ENCODE data around the gene HNRNPH3.
A peak's percentile ranks its signal among the peaks of the same experiment; 100 is the strongest.

HNRNPH3 gene

DNA sequence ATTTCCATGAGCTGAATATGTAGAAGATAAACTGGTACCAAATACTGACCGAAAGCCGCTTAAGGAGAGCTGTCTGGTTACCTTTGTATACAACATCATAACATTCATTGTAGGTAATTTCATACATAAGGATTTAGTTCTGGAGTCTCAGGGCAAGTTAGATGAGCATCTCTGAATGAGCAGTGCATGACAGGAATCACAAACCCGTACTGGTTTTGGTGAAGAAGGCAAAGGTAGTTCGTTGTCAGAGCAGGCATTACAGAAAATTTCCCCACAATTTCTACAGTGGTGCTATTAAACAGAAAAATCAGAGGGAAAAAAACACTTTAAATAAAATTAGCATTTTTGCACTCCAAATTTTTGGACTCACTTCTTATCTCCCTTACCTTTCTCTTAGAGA is 13.8 kb downstream of the HNRNPH3 start:
- no peaks in the 10 kb centered on the region for H3K27me3 Mint-ChIP-seq
- DNase-seq, result no peak
- no peak for ATAC-seq
- no peaks in the 10 kb centered on the region for H3K9me3 Mint-ChIP-seq
- peak overlapping the region in 1 of 2 donors; percentile 16 for H3K27ac Mint-ChIP-seq
- no peak overlapping the region for H3K4me3 Mint-ChIP-seq
- H3K4me1 Mint-ChIP-seq, result peaks cover 23% of the 10 kb centered on the region

DNA sequence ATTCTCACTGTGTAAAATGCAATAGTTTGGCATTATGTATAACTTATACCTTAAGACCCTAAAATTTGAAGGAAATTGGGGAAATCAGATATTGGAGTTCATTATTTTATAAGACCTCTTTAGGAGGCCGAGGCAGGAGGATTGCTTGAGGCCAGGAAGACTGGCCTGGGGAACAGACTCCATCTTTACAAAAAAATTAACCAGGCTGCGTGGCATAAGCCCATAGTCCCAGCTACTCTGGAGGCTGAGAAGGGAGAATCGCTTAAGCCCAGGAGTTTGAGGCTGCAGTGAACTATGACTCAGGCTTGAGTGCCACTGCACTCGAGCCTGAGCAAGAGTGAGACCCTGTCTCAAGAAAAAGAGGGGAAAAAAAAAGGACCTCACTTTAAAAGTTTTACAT is 14.9 kb downstream of the HNRNPH3 start:
- H3K4me3 Mint-ChIP-seq, result no peak overlapping the region
- H3K27ac Mint-ChIP-seq, result peak overlapping the region in 1 of 2 donors; percentile 86
- ATAC-seq (no peak), DNase-seq (no peak)
- H3K4me1 Mint-ChIP-seq, result peaks cover 14% of the 10 kb centered on the region
- no peaks in the 10 kb centered on the region for H3K9me3 Mint-ChIP-seq
- H3K27me3 Mint-ChIP-seq, result no peaks in the 10 kb centered on the region

DNA sequence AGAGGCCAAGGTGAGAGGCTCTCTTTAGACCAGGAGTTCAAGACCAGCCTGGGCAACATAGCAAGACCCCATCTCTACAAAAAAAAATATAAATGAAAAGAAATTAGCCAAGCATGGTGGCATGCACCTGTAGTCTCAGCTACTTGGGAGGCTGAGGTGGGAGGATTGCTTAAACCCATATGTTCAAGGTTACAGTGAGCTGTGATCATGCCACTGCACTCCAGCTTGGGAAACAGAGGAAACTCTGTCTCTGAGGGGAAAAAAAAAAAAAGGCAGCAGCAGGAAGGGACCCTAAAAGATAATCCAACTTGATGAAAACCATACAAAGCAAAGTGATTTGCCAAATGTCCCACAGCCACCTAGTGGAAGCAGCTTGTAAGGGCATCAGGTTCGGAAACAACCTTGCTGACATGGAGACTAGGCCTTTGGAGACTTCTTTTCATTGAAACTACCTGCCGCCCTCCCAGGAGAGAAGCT is 16.4 kb downstream of the HNRNPH3 start:
- peak; percentile 32 to 51 for DNase-seq
- Mint-ChIP-seq H3K27ac (peak overlapping the region in 1 of 2 donors; percentile 48), H3K4me1 (peaks cover 11% of the 10 kb centered on the region), H3K27me3 (no peaks in the 10 kb centered on the region), H3K4me3 (no peak overlapping the region), H3K9me3 (no peaks in the 10 kb centered on the region)
- ATAC-seq, result peak; percentile 76

DNA sequence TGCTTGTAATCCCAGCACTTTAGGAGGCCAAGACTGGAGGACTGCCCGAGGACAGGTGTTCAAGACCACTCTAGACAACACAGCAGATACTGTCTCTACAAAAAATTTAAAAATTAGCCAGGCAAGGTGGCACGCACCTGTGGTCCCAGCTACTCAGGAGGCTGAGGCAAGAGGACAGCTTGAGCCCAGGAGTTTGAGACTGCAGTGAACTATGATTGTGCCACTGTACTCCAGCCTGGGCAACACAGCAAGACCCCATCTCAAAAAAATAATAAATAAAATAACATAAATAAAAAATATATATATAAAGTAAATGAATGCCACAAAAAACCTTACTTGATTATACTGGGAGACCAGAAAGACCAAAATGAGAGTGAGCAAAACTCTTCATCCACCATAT is 21.7 kb downstream of the HNRNPH3 start:
- no peaks in the 10 kb centered on the region for H3K9me3 Mint-ChIP-seq
- H3K4me1 Mint-ChIP-seq, result no peaks in the 10 kb centered on the region
- no peaks in the 10 kb centered on the region for H3K27me3 Mint-ChIP-seq
- ATAC-seq (no peak), DNase-seq (no peak)
- no peak overlapping the region for H3K27ac Mint-ChIP-seq
- H3K4me3 Mint-ChIP-seq, result no peak overlapping the region

DNA sequence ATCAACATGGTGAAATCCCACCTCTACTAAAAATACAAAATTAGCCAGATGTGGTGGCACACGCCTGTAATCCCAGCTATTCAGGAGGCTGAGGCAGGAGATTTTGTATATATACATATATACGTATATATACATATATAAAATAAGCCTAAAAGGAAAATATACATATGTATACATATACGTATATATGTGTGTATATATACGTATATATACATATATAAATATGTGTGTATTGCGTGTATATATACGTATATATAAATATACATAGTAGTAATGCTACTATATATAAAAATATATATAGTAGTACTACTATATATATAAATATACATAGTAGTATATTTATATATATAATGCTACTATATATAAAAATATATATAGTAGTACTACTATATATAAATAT is 27.3 kb downstream of the HNRNPH3 start:
- Mint-ChIP-seq H3K27me3 (no peaks in the 10 kb centered on the region), H3K27ac (no peak overlapping the region), H3K9me3 (no peaks in the 10 kb centered on the region), H3K4me1 (no peaks in the 10 kb centered on the region), H3K4me3 (no peak overlapping the region)
- DNase-seq (no peak), ATAC-seq (no peak)

DNA sequence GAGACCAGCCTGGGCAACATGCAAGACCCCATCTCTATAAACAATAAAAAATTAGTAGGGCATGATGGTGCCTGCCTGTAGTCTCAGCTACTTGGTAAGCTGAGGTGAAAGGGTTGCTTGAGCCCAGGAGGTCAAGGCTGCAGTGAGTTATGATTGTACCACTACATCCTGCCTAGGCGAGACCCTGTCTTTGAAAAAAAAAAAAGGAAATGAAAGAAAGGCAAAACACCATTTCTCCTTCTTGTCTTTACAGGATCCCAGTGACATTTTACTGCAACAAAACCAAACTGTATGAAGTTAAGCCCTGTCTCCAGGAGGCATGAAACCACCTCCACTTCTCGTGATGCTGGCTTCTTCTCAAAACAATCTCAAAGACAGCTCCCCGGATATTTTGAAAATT is 30.7 kb downstream of the HNRNPH3 start:
- Mint-ChIP-seq H3K4me3 (no peak overlapping the region), H3K4me1 (peaks cover 5% of the 10 kb centered on the region), H3K27me3 (no peaks in the 10 kb centered on the region), H3K9me3 (no peaks in the 10 kb centered on the region), H3K27ac (no peak overlapping the region)
- ATAC-seq (no peak), DNase-seq (no peak)

DNA sequence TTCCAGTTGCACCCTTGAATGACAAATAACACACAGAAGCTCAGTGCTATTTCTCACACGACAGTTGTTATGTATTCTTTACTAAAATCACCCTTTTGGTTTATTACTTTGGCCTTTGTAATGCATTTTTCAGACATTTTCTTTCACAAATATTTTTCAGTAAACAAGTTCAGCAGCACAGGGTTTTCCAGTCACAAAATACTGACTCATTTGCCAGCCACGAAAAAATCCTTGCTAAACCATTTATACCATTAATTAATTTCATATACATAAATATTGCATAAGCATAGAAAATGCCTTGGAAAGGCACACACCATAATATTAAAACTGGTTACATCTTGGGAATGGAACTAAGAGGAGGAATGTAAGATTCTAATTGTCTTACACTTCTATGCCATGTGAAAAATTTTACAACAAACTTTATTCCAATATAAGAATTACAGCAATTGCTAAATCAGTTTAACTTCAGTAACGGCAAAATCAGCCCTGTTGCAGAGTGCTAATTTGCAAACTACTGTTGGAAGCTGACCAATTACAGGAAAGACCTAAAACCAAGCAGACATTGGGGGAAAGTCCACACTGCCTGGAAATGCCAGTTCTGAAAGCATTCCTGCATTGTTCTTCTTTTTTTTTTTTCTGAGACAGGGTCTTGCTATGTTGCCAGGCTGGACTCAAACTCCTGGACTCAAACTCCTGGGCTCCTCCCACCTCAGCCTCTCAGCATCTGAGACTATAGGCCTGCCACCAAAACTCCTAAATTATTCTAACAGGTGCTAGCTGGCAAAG is 32.4 kb downstream of the HNRNPH3 start:
- Mint-ChIP-seq H3K4me1 (peaks cover 5% of the 10 kb centered on the region), H3K4me3 (no peak overlapping the region), H3K27me3 (no peaks in the 10 kb centered on the region), H3K27ac (no peak overlapping the region), H3K9me3 (no peaks in the 10 kb centered on the region)
- ATAC-seq, result no peak
- DNase-seq, result no peak

DNA sequence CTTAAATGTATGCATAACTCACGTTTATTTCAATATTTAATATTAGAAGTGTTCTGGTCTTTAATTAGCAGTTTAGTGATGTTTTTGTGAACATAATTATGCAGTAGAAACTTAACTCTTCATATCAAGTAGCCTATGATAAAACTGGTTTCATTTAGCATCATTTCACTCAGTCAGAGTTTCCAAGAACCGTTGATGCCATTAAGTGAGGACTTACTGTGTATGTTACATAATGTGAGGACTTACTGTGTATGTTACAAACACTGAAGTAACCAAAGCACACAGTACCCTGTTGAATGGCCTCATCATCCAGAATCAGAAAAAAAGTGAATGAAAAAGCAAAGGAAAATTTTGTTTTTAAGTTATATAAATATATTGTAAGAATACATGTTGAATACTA is 33.7 kb downstream of the HNRNPH3 start:
- ATAC-seq, result no peak
- Mint-ChIP-seq H3K27me3 (no peaks in the 10 kb centered on the region), H3K9me3 (peaks cover 0 to 5% of the 10 kb centered on the region in 2 donors), H3K4me1 (peaks cover 5% of the 10 kb centered on the region), H3K4me3 (no peak overlapping the region), H3K27ac (no peak overlapping the region)
- DNase-seq, result no peak

DNA sequence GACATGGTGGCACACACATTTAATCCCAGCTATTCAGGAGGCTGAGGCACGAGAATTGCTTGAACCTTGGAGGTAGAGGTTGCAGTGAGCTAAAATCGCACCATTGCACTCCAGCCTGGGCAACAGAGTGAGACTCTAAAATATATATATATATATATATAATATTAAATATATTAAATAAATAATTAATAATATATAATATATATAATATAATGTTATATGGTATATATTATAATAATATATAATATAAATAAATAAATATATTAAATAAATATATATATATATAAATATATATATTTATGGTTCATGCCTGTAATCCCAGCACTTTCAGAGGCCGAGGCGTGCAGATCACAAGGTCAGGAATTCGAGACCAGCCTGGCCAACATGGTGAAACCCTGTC is 34.7 kb downstream of the HNRNPH3 start:
- Mint-ChIP-seq H3K27ac (no peak overlapping the region), H3K4me3 (no peak overlapping the region), H3K4me1 (peaks cover 5% of the 10 kb centered on the region), H3K9me3 (peaks cover 0 to 7% of the 10 kb centered on the region in 2 donors), H3K27me3 (no peaks in the 10 kb centered on the region)
- DNase-seq, result no peak
- no peak for ATAC-seq

DNA sequence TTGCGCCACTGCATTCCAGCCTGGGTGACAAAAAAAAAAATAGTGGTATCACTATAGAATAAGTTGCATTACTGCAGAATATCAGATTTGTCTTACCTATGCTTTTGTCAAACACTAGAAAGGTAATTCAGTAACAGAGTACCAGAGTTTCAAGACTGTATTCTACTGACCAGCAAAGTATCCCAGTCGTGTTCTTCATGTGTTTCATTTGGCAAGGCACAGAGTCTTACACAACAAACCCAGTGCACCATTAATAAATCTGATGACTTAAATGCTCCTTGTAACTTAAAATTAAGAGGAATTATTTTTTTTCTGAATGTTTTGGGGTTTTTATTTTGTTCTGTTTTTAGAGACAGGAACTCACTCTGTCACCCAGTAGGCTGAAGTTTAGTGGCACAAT is 35.3 kb downstream of the HNRNPH3 start:
- no peak overlapping the region for H3K27ac Mint-ChIP-seq
- no peak for DNase-seq
- H3K4me3 Mint-ChIP-seq, result no peak overlapping the region
- peaks cover 0 to 7% of the 10 kb centered on the region in 2 donors for H3K9me3 Mint-ChIP-seq
- no peak for ATAC-seq
- H3K27me3 Mint-ChIP-seq, result no peaks in the 10 kb centered on the region
- H3K4me1 Mint-ChIP-seq, result peaks cover 5% of the 10 kb centered on the region

DNA sequence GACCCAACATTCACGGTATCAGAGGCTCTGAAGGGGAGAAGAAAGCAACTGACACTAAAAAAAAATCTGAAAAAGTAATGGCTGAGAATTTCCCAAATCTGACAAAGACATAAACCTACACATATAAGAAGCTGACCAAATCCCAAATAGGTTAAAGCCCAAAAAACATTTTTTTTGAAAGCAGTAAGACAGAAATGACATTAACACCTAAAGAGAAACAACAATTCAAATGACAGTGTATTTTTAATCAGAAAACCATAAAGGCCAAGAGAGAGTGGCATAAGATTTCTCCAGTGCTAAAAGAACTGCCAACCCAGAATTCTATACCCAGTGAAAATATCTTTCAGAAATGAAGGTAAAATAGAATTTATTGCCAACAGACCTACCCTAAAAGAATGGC is 39.7 kb downstream of the HNRNPH3 start:
- H3K4me1 Mint-ChIP-seq, result no peaks in the 10 kb centered on the region
- H3K27ac Mint-ChIP-seq, result no peak overlapping the region
- peaks cover 5 to 14% of the 10 kb centered on the region in 2 donors for H3K9me3 Mint-ChIP-seq
- no peak overlapping the region for H3K4me3 Mint-ChIP-seq
- DNase-seq, result no peak
- ATAC-seq, result no peak
- no peaks in the 10 kb centered on the region for H3K27me3 Mint-ChIP-seq

DNA sequence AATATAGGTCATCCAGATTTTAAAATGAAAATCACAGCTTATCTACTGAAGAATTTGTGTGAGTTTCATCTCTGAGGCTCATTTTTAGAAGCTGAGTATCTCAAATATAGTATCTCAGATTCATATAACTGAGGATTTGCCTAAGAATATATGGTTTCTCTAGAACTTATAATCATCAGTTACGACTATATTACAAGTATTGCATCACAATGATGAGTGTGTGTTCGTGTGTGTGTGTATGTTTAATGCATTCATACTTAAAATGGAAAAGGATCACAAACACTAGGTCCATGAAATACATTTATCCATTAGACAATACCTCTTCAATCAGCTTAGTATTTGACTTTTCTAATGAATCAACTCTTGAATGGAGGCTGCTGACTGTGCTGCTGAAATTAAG is 53.9 kb downstream of the HNRNPH3 start:
- no peaks in the 10 kb centered on the region for H3K9me3 Mint-ChIP-seq
- no peak overlapping the region for H3K4me3 Mint-ChIP-seq
- ATAC-seq, result no peak
- H3K27me3 Mint-ChIP-seq, result no peaks in the 10 kb centered on the region
- H3K4me1 Mint-ChIP-seq, result no peaks in the 10 kb centered on the region
- DNase-seq, result no peak
- peak overlapping the region in 1 of 2 donors; percentile 76 for H3K27ac Mint-ChIP-seq

Measured in stimulated activated naive CD8-positive, alpha-beta T cell treated with anti-CD3 and anti-CD28 coated beads, Interleukin-15, amount 100 ng/mL, for 72 hours (primary cell).